ENCODE data around the gene ADSS2. TPM values are rescaled to one million over a fixed set of nuclear protein-coding genes. Genes with fewer than 3 reads are reported as not detected.

ADSS2 gene
- total RNA-seq, 1 donor from 2014 or later, result 6.1 TPM

- no peak for DNase-seq
- Histone ChIP-seq H3K4me1 (no peaks in the 10 kb centered on the region), H3K27me3 (ENCODE audit: low read depth) (no peaks in the 10 kb centered on the region), H3K9me3 (replicated peaks) (no peaks in the 10 kb centered on the region), H3K4me3 (no peak overlapping the region), H3K36me3 (no peaks in the 10 kb centered on the region), H3K27ac (replicated peaks) (no peak overlapping the region)
- TF ChIP-seq, protein P1, sequence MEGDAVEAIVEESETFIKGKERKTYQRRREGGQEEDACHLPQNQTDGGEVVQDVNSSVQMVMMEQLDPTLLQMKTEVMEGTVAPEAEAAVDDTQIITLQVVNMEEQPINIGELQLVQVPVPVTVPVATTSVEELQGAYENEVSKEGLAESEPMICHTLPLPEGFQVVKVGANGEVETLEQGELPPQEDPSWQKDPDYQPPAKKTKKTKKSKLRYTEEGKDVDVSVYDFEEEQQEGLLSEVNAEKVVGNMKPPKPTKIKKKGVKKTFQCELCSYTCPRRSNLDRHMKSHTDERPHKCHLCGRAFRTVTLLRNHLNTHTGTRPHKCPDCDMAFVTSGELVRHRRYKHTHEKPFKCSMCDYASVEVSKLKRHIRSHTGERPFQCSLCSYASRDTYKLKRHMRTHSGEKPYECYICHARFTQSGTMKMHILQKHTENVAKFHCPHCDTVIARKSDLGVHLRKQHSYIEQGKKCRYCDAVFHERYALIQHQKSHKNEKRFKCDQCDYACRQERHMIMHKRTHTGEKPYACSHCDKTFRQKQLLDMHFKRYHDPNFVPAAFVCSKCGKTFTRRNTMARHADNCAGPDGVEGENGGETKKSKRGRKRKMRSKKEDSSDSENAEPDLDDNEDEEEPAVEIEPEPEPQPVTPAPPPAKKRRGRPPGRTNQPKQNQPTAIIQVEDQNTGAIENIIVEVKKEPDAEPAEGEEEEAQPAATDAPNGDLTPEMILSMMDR (IDR thresholded peaks at IDR 0.05; ENCODE audit: borderline replicate concordance), result no peak
- intact Hi-C loops (cut with micrococcal nuclease), result no loop called here
These were observed 64.3 kb downstream of the ADSS2 start for GRCh38 chr1:244387415-244387814.

DNA sequence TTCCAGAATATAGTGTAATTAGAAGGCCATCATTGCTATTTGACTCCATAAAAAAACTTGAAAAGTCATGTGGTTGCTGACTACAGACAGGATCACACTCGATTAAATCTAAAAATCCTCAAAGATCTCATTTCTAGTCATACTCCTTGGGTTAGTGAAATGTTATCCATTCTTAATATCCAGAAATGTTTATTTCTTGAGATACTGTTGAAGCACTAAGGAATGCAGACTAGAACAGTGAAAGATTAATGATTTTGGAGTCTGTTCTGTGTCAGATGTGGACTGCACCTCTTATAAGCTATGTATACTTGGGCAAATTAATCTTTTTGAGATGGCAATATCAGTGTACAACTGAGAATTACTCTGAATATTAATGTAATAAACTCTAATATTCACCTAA, 65.1 kb downstream of the ADSS2 start:
- DNase-seq, result no peak
- intact Hi-C loops (cut with micrococcal nuclease), result no loop called here
- H3K4me1 ChIP-seq, result no peaks in the 10 kb centered on the region
- no peak overlapping the region for H3K27ac ChIP-seq (replicated peaks)
- no peaks in the 10 kb centered on the region for H3K36me3 ChIP-seq
- no peaks in the 10 kb centered on the region for H3K27me3 ChIP-seq (ENCODE audit: low read depth)
- H3K9me3 ChIP-seq (replicated peaks), result no peaks in the 10 kb centered on the region
- H3K4me3 ChIP-seq, result no peak overlapping the region
- TF ChIP-seq, protein P1 (IDR thresholded peaks at IDR 0.05; ENCODE audit: borderline replicate concordance), result no peak

DNA sequence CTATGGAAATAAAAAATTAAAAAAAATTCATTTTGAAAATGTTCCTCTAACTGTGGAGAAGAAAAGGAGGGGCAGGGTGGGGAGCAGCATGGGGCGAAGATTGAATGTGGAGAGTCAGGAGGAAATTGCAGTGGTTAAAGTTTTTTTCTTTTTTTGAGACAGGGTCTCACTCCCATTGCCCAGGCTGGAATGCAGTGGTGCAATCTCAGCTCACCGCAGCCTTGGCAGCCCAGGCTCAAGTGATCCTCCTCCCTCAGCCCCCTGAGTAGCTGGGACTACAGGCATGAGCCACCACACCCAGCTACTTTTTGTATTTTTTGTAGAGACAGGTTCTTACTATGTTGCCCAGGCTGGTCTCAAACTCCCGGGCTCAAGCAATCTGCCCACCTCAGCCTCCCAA, 67.6 kb downstream of the ADSS2 start:
- Histone ChIP-seq H3K4me3 (no peak overlapping the region), H3K9me3 (replicated peaks) (no peaks in the 10 kb centered on the region), H3K36me3 (no peaks in the 10 kb centered on the region), H3K27ac (replicated peaks) (no peak overlapping the region), H3K4me1 (no peaks in the 10 kb centered on the region), H3K27me3 (ENCODE audit: low read depth) (no peaks in the 10 kb centered on the region)
- DNase-seq, result no peak
- intact Hi-C loops (cut with micrococcal nuclease), result no loop called here
- TF ChIP-seq, protein P1 (IDR thresholded peaks at IDR 0.05; ENCODE audit: borderline replicate concordance), result no peak

GRCh38 chr1:244383278-244383884, 68.3 kb downstream of the ADSS2 start:
- intact Hi-C loops (cut with micrococcal nuclease), result no loop called here
- H3K27me3 ChIP-seq (ENCODE audit: low read depth), result no peaks in the 10 kb centered on the region
- H3K4me1 ChIP-seq, result no peaks in the 10 kb centered on the region
- TF ChIP-seq, protein P1 (IDR thresholded peaks at IDR 0.05; ENCODE audit: borderline replicate concordance), result no peak
- H3K4me3 ChIP-seq, result no peak overlapping the region
- H3K27ac ChIP-seq (replicated peaks), result no peak overlapping the region
- no peaks in the 10 kb centered on the region for H3K36me3 ChIP-seq
- DNase-seq, result no peak
- H3K9me3 ChIP-seq (replicated peaks), result no peaks in the 10 kb centered on the region

DNA sequence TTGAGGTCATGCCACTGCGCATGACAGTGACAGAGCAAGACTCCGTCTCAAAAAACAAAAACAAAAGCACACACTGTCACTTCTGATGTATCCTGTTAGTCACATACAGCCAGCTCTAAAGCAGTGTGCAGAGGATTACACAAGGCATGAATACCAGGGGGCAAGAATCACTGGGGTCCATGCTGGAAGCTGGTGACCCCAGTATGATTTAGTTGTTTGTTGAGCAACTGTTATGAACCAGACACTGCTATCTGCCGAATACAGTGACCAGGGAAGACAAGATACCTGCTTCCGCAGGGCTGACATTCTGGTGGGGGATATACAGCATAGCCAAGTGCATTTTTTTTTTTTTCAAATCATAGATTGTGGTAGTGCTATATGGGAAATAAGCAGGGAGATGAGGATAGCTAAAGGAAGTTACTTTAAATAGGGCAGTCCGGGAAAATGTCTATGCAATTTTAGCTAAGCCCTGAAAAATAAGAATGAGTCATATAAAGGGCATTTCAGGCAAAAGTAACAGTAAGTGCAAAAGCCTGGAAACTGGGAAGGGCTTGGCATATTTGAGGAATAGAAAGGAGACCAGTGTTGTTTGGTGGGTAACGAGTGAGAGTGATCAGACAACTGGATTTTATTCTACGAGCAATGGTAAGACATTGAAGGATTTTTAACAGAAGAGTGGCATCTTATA, 69.7 kb downstream of the ADSS2 start:
- TF ChIP-seq, protein P1 (IDR thresholded peaks at IDR 0.05; ENCODE audit: borderline replicate concordance), result no peak
- no peak overlapping the region for H3K4me3 ChIP-seq
- no peaks in the 10 kb centered on the region for H3K4me1 ChIP-seq
- H3K27me3 ChIP-seq (ENCODE audit: low read depth), result no peaks in the 10 kb centered on the region
- H3K27ac ChIP-seq (replicated peaks), result no peak overlapping the region
- H3K9me3 ChIP-seq (replicated peaks), result no peaks in the 10 kb centered on the region
- no peaks in the 10 kb centered on the region for H3K36me3 ChIP-seq
- DNase-seq, result no peak
- intact Hi-C loops (cut with micrococcal nuclease), result no loop called here
